ENCODE data around the gene EFNA1. TPM values are rescaled to one million over a fixed set of nuclear protein-coding genes. Genes with fewer than 3 reads are reported as not detected.

EFNA1 gene
- total RNA-seq, 6 experiments from 2014 or later = 87.5 to 419 (median 196) TPM

DNA sequence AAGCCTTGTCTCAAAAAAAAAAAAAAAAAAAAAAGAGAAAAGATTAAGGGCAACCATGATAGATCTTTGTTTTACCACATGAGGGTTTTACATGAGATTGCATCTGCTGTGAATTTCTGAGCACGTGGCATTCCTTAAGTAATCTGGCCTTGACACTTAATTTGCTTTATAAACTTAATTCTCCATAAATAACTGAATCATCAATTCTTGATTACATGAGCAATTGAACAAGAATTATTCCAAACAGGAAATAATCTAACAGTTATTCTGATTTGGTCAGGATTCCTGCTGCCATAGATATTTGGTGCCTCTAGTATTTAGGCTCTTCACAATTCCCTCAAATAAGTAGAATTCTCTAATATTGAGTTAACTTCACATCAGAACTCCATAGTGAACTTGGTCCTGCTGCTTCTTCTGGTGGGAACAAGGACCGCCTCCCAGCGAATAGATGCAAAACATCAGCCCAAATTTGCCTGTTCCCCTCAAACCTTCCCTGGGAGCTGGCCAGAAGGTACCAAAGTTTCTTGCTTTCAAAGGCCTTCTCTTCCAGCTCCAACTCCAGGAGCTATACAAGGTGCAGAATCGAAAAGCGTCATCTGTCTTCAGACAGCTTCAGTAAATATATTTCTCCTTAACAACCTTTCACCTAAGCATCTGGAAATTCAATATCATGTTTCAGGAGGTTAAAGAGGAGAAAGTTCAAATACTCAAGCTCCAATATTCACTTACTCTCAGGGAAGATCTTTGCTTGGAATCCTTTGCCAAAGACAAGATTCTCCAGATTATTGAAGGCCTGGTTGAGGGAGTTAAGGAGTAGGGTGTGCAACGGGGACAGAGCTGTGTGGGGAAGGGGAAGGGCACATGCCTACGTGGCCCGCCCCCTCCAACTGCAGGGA, 44.4 kb downstream of the EFNA1 start:
- no peaks in the 10 kb centered on the region for H3K27me3 ChIP-seq
- H3K36me3 ChIP-seq = peaks cover 0 to 10% (median 5%) of the 10 kb centered on the region in 4 donors
- H3K27ac ChIP-seq = peak overlapping the region; percentile 73 to 87 (median 78)
- H3K4me1 ChIP-seq = peaks cover 0 to 7% (median 2%) of the 10 kb centered on the region in 4 donors
- TF ChIP-seq, protein P1, sequence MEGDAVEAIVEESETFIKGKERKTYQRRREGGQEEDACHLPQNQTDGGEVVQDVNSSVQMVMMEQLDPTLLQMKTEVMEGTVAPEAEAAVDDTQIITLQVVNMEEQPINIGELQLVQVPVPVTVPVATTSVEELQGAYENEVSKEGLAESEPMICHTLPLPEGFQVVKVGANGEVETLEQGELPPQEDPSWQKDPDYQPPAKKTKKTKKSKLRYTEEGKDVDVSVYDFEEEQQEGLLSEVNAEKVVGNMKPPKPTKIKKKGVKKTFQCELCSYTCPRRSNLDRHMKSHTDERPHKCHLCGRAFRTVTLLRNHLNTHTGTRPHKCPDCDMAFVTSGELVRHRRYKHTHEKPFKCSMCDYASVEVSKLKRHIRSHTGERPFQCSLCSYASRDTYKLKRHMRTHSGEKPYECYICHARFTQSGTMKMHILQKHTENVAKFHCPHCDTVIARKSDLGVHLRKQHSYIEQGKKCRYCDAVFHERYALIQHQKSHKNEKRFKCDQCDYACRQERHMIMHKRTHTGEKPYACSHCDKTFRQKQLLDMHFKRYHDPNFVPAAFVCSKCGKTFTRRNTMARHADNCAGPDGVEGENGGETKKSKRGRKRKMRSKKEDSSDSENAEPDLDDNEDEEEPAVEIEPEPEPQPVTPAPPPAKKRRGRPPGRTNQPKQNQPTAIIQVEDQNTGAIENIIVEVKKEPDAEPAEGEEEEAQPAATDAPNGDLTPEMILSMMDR (IDR thresholded peaks at IDR 0.05) = no peak
- TF ChIP-seq POLR2A (IDR thresholded peaks at IDR 0.05) = no peak
- 38% methylated on average over 7 of the region's 8 CpGs for WGBS (ENCODE audit: insufficient coverage, low coverage, low lambda C conversion rate, missing lambda C conversion rate)
- intact Hi-C loops (cut with DNase I) = no loop called here
- no peaks in the 10 kb centered on the region for H3K9me3 ChIP-seq
- ATAC-seq = no peak
- H3K4me3 ChIP-seq = peak overlapping the region; percentile 73 to 94 (median 87)
- no peak for DNase-seq

DNA sequence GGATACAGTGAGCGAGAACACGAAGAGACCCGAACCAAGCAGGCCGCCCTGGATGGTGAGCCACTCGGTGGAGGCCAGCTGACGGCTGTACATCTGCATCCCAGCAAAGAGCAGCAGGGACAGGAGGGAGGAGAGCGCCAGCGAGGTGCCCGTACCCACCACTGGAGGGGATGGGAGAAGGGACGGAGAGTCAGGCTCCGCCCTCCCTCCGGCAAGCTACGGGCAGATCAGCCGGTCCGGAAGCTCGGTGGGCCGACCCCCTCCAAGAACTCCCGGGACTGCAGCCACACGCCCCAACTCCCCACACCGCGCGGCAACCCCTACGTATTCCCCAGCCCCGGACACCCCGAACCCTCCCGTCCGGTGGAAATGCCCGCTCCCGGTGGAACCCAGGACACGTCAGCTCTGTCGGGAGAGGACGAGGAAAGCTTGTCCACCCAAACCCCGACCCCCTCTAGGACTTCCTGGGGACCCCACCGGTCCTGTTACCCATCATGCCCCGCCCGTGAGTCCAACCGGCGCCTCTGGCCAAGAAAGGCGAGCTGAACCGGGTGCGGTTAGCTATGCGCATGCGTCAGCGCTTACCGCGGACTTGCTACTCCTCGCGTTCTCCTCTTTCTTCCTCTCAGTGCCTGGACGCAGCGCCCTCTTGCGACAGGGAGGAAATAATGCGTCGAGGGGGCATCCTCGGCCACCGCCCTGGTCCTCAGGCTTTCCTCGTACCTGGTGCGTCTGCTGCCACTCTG, 45.2 kb downstream of the EFNA1 start, which contains the start of gene KRTCAP2:
KRTCAP2 (minus strand) TSS at position 573 of the 746 bp plus-strand sequence; CDS start at position 493, 80 bp downstream.
- H3K27me3 ChIP-seq = no peaks in the 10 kb centered on the region
- intact Hi-C loops (cut with DNase I) = no loop called here
- peak within 1 kb of the TSS; percentile 73 to 94 (median 87) for H3K4me3 ChIP-seq
- ATAC-seq = peak; percentile 82 to 90 (median 86)
- H3K4me1 ChIP-seq = peaks cover 0 to 7% (median 0%) of the 10 kb centered on the region in 4 donors
- 0% methylated on average over 18 of the region's 57 CpGs for WGBS (ENCODE audit: insufficient coverage, low coverage, low lambda C conversion rate, missing lambda C conversion rate)
- H3K36me3 ChIP-seq = peaks cover 0 to 10% (median 5%) of the 10 kb centered on the region in 4 donors
- TF ChIP-seq POLR2A (IDR thresholded peaks at IDR 0.05) = peak; percentile 60
- TF ChIP-seq, protein P1 (IDR thresholded peaks at IDR 0.05) = peak; percentile 86 to 98 (median 97)
- no peaks in the 10 kb centered on the region for H3K9me3 ChIP-seq
- peak; percentile 95 to 97 (median 95) for DNase-seq
- H3K27ac ChIP-seq = peak within 1 kb of the TSS; percentile 73 to 87 (median 78)

DNA sequence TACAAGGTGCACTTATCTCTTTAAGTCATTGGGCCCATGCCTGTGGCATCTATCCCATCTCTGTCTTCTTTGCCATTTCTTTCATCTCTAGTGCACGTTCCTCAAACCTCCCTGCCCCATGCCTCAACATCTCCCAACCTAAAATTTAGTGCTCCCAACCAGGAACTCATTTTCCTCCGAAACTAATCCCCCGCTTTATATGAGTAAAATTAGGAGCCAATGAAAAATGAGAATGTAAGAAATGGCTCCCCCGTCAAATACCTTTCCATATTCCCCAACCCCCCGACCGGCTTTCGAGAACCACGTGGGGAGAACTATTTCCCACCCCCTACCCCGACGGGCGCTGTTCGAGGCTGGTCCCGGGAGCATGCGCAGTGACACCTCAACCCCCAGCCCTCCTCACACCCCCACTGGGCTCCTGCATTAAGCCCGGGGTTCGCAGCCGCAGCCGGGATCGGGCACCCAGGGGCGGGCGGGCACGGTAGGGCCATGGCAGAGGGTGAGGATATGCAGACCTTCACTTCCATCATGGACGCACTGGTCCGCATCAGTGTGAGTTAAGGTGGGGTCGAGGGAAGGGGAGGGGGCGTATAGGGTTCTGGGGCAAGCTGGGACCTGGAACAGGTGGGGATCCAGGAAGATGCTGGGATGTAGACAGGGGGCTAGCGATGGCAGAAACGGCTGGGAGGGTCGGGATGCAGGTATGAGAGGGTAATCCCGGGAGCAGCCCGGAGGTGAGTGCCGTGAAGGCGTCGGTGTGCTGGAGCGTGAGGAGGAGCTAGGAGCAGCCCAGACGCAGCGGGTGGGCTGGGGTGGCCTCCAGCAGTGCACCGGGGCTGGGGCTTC, 46.0 kb downstream of the EFNA1 start, which contains the start of gene TRIM46:
TRIM46 (plus strand) TSS at position 372 of the 846 bp plus-strand sequence; CDS start at position 490, 118 bp downstream.
- intact Hi-C loops (cut with DNase I) = no loop called here
- no peaks in the 10 kb centered on the region for H3K27me3 ChIP-seq
- H3K4me1 ChIP-seq = peaks cover 0 to 7% (median 0%) of the 10 kb centered on the region in 4 donors
- no peak for ATAC-seq
- 5% methylated on average over 37 of the region's 38 CpGs for WGBS (ENCODE audit: insufficient coverage, low coverage, low lambda C conversion rate, missing lambda C conversion rate)
- DNase-seq = peak in 2 of 3 donors; percentile 54 to 62
- H3K4me3 ChIP-seq = peak within 1 kb of the TSS; percentile 73 to 94 (median 87)
- H3K27ac ChIP-seq = peak within 1 kb of the TSS; percentile 73 to 87 (median 78)
- TF ChIP-seq, protein P1 (IDR thresholded peaks at IDR 0.05) = peak in 1 of 4 donors; percentile 0
- TF ChIP-seq POLR2A (IDR thresholded peaks at IDR 0.05) = no peak
- peaks cover 0 to 10% (median 5%) of the 10 kb centered on the region in 4 donors for H3K36me3 ChIP-seq
- H3K9me3 ChIP-seq = no peaks in the 10 kb centered on the region

All from right lobe of liver (tissue), 6 donors.